ENCODE data around the gene CFAP97D2.
A peak's percentile ranks its signal among the peaks of the same experiment; 100 is the strongest.
"Not testable (repeated sequence)": the region's sequence is repeated elsewhere in the genome, so short reads cannot be mapped to it uniquely, and the experiment has no call there.

Gene CFAP97D2

DNA sequence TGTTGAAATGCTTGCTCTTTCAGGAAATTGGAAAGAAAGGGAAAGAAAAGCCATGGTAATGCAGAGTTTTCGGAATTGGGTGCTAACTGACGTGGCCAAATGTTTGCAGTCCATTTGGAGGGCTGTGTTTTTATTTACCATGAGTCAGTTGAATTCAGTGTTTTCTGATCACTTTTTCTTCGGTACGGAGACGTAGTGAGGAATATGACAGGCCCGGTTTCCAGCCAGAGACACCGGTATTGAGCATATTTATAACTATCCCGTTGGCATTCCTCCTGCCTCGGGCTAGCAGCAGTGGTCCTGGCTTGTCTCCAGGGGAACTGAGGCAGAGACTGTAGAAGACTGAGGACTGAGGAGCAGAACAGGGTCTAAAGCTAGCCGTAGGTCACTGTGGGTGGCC lies 56.6 kb downstream of the CFAP97D2 start:
- Mint-ChIP-seq H3K27me3 (peaks cover 2% of the 10 kb centered on the region), H3K36me3 (peaks cover 13% of the 10 kb centered on the region), H3K9me3 (no peaks in the 10 kb centered on the region), H3K4me1 (peaks cover 16% of the 10 kb centered on the region), H3K27ac (peak overlapping the region; percentile 31), H3K4me3 (peak overlapping the region; percentile 85)
- ATAC-seq (ENCODE audit: low read depth) (no peak), DNase-seq (ENCODE audit: low spot score in 2 of 2) (no peak)

- H3K9me3 Mint-ChIP-seq, result no peaks in the 10 kb centered on the region
- H3K4me3 Mint-ChIP-seq, result peak overlapping the region; percentile 85
- H3K27ac Mint-ChIP-seq, result no peak overlapping the region
- peaks cover 16% of the 10 kb centered on the region for H3K4me1 Mint-ChIP-seq
- ATAC-seq (ENCODE audit: low read depth) (no peak), DNase-seq (ENCODE audit: low spot score in 2 of 2) (no peak)
- no peaks in the 10 kb centered on the region for H3K27me3 Mint-ChIP-seq
- peaks cover 13% of the 10 kb centered on the region for H3K36me3 Mint-ChIP-seq
Observed at GRCh38 chr13:114236227-114236626, 57.2 kb downstream of the CFAP97D2 start.

DNA sequence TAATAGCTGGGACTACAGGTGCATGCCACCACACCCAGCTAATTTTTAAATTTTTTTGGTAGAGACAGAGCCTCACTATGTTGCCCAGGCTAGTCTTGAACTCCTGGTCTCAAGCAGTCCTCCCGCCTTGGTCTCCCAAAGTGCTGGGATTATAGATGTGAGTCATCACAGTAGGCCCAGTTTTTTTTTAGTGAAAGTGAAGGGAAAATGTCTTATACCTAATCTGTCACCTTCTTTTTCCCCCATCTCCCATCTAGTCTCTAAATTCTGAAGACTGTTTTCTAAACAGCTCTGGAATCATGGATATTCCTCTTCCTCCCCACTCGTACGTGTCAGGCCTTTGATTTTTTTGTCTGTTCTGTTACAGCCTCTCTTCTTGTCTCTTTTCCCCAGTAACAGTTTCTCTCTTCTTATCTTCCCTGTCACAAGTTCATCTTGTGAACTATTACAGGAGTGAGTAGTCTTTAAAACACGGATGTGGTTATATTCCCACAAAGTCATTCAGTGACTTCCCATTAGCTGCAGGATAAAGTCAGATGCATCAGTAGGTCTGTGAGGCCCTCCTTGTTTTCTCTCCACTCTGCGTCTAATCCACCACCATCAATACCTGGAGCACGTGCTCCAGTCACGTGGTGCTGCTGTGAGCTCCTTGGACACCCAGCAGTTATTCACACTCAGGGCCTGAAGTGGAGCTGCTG lies 58.5 kb downstream of the CFAP97D2 start:
- Mint-ChIP-seq H3K27ac (no peak overlapping the region), H3K9me3 (no peaks in the 10 kb centered on the region), H3K36me3 (peaks cover 20% of the 10 kb centered on the region), H3K27me3 (no peaks in the 10 kb centered on the region), H3K4me1 (peaks cover 16% of the 10 kb centered on the region), H3K4me3 (no peak overlapping the region)
- no peak for DNase-seq (ENCODE audit: low spot score in 2 of 2)
- ATAC-seq (ENCODE audit: low read depth), result no peak

GRCh38 chr13:114241918-114242317 lies 62.9 kb downstream of the CFAP97D2 start:
- no peaks in the 10 kb centered on the region for H3K9me3 Mint-ChIP-seq
- H3K36me3 Mint-ChIP-seq, result peaks cover 33% of the 10 kb centered on the region
- H3K4me3 Mint-ChIP-seq, result no peak overlapping the region
- no peak for ATAC-seq (ENCODE audit: low read depth)
- H3K27ac Mint-ChIP-seq, result no peak overlapping the region
- H3K27me3 Mint-ChIP-seq, result no peaks in the 10 kb centered on the region
- peaks cover 10% of the 10 kb centered on the region for H3K4me1 Mint-ChIP-seq
- DNase-seq (ENCODE audit: low spot score in 2 of 2), result no peak

DNA sequence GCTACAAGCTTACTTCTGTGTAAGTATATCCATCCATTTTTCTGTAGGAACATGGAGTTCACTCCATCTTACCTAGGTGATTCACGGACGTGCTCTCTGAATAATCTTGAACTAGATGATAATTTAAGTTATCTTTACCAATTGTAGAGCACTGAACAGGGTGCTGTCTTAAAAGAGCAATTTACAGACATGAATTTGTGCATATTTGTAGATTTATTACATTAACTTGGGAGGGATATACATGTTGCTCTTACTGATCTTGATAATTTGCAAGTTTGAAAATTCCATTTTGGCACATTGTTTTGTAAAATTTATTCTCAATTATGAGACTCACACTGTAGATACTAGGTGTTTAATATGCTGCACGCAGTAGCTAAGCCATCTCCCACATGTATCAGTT lies 64.9 kb downstream of the CFAP97D2 start:
- Mint-ChIP-seq H3K9me3 (no peaks in the 10 kb centered on the region), H3K4me1 (peaks cover 7% of the 10 kb centered on the region), H3K27me3 (no peaks in the 10 kb centered on the region), H3K4me3 (no peak overlapping the region), H3K27ac (no peak overlapping the region), H3K36me3 (peaks cover 30% of the 10 kb centered on the region)
- ATAC-seq (ENCODE audit: low read depth), result no peak
- no peak for DNase-seq (ENCODE audit: low spot score in 2 of 2)

DNA sequence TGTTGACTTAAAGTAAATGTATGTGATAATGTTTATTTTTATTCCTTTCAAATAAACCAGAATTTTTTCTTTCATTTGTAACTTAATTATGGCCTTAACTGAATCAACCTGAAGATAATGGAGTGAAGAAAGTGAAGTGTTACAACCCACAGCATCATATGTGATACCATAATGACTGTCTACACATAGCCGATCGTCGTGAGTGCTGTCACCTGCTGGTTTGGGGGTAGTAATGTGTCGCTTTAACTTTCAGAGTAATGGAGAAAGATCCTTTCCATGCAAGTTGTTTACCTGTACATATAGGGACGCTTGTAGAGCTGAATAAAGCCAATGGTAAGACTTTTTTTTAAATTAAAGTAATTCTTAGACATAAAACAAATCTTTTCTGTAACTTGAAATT lies 65.6 kb downstream of the CFAP97D2 start:
- H3K4me3 Mint-ChIP-seq, result no peak overlapping the region
- ATAC-seq (ENCODE audit: low read depth), result no peak
- no peak overlapping the region for H3K27ac Mint-ChIP-seq
- no peaks in the 10 kb centered on the region for H3K27me3 Mint-ChIP-seq
- peaks cover 5% of the 10 kb centered on the region for H3K4me1 Mint-ChIP-seq
- no peak for DNase-seq (ENCODE audit: low spot score in 2 of 2)
- H3K36me3 Mint-ChIP-seq, result peaks cover 27% of the 10 kb centered on the region
- H3K9me3 Mint-ChIP-seq, result no peaks in the 10 kb centered on the region

- ATAC-seq (ENCODE audit: low read depth) (no peak), DNase-seq (ENCODE audit: low spot score in 2 of 2) (no peak)
- peaks cover 26% of the 10 kb centered on the region for H3K36me3 Mint-ChIP-seq
- no peaks in the 10 kb centered on the region for H3K27me3 Mint-ChIP-seq
- H3K4me1 Mint-ChIP-seq, result peaks cover 4% of the 10 kb centered on the region
- no peak overlapping the region for H3K4me3 Mint-ChIP-seq
- no peaks in the 10 kb centered on the region for H3K9me3 Mint-ChIP-seq
- H3K27ac Mint-ChIP-seq, result no peak overlapping the region
Observed at GRCh38 chr13:114248011-114248410, 69.0 kb downstream of the CFAP97D2 start.

GRCh38 chr13:114249077-114249476 lies 70.0 kb downstream of the CFAP97D2 start:
- H3K27ac Mint-ChIP-seq, result no peak overlapping the region
- H3K36me3 Mint-ChIP-seq, result peaks cover 27% of the 10 kb centered on the region

DNA sequence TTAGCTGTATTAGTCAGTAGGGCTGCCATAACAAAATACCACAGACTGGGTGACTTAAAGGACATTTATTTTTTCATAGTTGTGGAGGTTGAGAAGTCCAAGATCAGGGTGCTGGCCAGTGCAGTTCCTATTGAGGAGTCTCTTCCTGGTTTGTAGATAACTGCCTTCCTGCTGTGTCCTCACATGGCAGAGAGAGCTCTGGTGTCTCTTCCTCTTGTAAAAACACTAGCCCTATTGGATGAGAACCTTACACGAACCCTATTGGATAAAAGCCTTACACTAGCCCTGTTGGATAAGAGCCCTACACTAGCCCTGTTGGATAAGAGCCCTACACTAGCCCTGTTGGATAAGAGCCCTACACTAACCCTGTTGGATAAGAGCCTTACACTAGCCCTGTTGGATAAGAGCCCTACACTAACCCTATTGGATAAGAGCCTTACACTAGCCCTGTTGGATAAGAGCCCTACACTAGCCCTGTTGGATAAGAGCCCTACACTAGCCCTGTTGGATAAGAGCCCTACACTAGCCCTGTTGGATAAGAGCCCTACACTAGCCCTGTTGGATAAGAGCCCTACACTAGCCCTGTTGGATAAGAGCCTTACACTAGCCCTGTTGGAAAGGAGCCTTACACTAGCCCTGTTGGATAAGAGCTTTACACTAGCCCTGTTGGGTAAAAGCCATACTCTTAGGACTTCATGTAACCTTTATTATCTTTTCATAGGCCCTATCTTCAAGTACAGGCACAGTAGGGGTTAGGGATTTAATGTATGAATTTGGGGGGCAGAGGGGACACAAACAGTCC lies 72.8 kb downstream of the CFAP97D2 start:
- H3K4me1 Mint-ChIP-seq; H3K27me3 Mint-ChIP-seq; DNase-seq (ENCODE audit: low spot score in 2 of 2); H3K9me3 Mint-ChIP-seq; H3K4me3 Mint-ChIP-seq; ATAC-seq (ENCODE audit: low read depth): not testable (repeated sequence)
- H3K36me3 Mint-ChIP-seq, result peaks cover 31% of the 10 kb centered on the region
- peak overlapping the region; percentile 50 for H3K27ac Mint-ChIP-seq

More at GRCh38 chr13:114249077-114249476, 70.0 kb downstream of the CFAP97D2 start:
- ATAC-seq (ENCODE audit: low read depth), result no peak
- peaks cover 6% of the 10 kb centered on the region for H3K4me1 Mint-ChIP-seq
- H3K4me3 Mint-ChIP-seq, result no peak overlapping the region
- no peaks in the 10 kb centered on the region for H3K27me3 Mint-ChIP-seq
- no peak for DNase-seq (ENCODE audit: low spot score in 2 of 2)
- no peaks in the 10 kb centered on the region for H3K9me3 Mint-ChIP-seq

GRCh38 chr13:114256547-114256946 lies 77.5 kb downstream of the CFAP97D2 start:
- DNase-seq (ENCODE audit: low spot score in 2 of 2) (no peak), ATAC-seq (ENCODE audit: low read depth) (no peak)
- H3K36me3 Mint-ChIP-seq, result peaks cover 38% of the 10 kb centered on the region
- no peaks in the 10 kb centered on the region for H3K27me3 Mint-ChIP-seq
- peaks cover 24% of the 10 kb centered on the region for H3K4me1 Mint-ChIP-seq
- H3K27ac Mint-ChIP-seq, result peak overlapping the region; percentile 51
- H3K4me3 Mint-ChIP-seq, result no peak overlapping the region
- H3K9me3 Mint-ChIP-seq, result no peaks in the 10 kb centered on the region

GRCh38 chr13:114257014-114257413 lies 78.0 kb downstream of the CFAP97D2 start:
- H3K4me1 Mint-ChIP-seq, result peaks cover 26% of the 10 kb centered on the region
- no peak overlapping the region for H3K4me3 Mint-ChIP-seq
- peaks cover 40% of the 10 kb centered on the region for H3K36me3 Mint-ChIP-seq
- H3K27ac Mint-ChIP-seq, result no peak overlapping the region
- H3K27me3 Mint-ChIP-seq, result no peaks in the 10 kb centered on the region
- no peaks in the 10 kb centered on the region for H3K9me3 Mint-ChIP-seq
- DNase-seq (ENCODE audit: low spot score in 2 of 2) (no peak), ATAC-seq (ENCODE audit: low read depth) (no peak)

- Mint-ChIP-seq H3K27ac (peak overlapping the region; percentile 58), H3K27me3 (no peaks in the 10 kb centered on the region), H3K9me3 (no peaks in the 10 kb centered on the region), H3K4me1 (peaks cover 36% of the 10 kb centered on the region), H3K4me3 (no peak overlapping the region), H3K36me3 (peaks cover 41% of the 10 kb centered on the region)
- ATAC-seq (ENCODE audit: low read depth) (no peak), DNase-seq (ENCODE audit: low spot score in 2 of 2) (no peak)
Observed at GRCh38 chr13:114258589-114258988, 79.5 kb downstream of the CFAP97D2 start.

GRCh38 chr13:114259374-114259773 lies 80.3 kb downstream of the CFAP97D2 start:
- Mint-ChIP-seq H3K4me3 (no peak overlapping the region), H3K4me1 (peaks cover 37% of the 10 kb centered on the region), H3K27ac (no peak overlapping the region), H3K36me3 (peaks cover 39% of the 10 kb centered on the region), H3K27me3 (no peaks in the 10 kb centered on the region), H3K9me3 (no peaks in the 10 kb centered on the region)
- no peak for ATAC-seq (ENCODE audit: low read depth)
- DNase-seq (ENCODE audit: low spot score in 2 of 2), result no peak

DNA sequence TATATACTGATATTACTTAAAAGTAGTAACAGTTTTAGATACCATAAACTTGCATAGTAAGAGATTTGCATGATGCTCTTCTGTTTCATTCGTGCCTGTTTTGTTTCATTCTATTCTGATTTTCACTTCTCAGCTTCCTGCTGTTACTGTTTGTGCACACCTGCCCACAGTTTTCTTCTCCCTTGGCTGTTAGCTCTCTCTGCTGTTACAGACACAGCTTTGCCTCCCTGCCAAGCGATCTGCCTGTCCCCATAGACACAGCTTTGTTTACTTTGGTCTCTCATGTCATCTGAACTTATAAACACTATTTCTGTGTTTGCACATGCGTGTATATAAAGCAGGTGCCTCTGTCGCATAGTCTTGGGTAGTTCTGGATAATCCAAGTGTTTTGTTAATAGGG lies 80.9 kb downstream of the CFAP97D2 start:
- H3K36me3 Mint-ChIP-seq, result peaks cover 36% of the 10 kb centered on the region
- DNase-seq (ENCODE audit: low spot score in 2 of 2) (no peak), ATAC-seq (ENCODE audit: low read depth) (peak; percentile 49)
- peak overlapping the region; percentile 93 for H3K27ac Mint-ChIP-seq
- H3K4me3 Mint-ChIP-seq, result peak overlapping the region; percentile 22
- H3K4me1 Mint-ChIP-seq, result peaks cover 37% of the 10 kb centered on the region
- H3K27me3 Mint-ChIP-seq, result no peaks in the 10 kb centered on the region
- no peaks in the 10 kb centered on the region for H3K9me3 Mint-ChIP-seq
